GM12873 (cell line): ENCODE results near the gene VRTN.

ENCODE experiments used
- CTCF ChIP-seq: IDR thresholded peaks from 2 replicates; pipeline ENCODE4 v1.5.1; 2012; ENCODE audit warnings: low read depth, mild to moderate bottlenecking, moderate library complexity, low read length, control low read depth; ENCODE audit not compliant: insufficient read depth; ENCODE audit errors: missing control alignments

The VRTN gene

GRCh38 chr14:74348241-74348734 lies at the start of gene VRTN:
Gene VRTN, plus strand, starts transcription at chr14:74348471. Its CDS starts 8,313 bp downstream, at chr14:74356784.
- no peak for TF ChIP-seq CTCF

- TF ChIP-seq CTCF: no peak
Measured at GRCh38 chr14:74299061-74299545, 49.2 kb upstream of the VRTN start.

- TF ChIP-seq CTCF: no peak
Measured at GRCh38 chr14:74301594-74302151, 46.6 kb upstream of the VRTN start.

GRCh38 chr14:74302152-74302628 lies 46.1 kb upstream of the VRTN start:
- TF ChIP-seq CTCF: peak; percentile 62

- TF ChIP-seq CTCF: peak; percentile 47
Measured at GRCh38 chr14:74302634-74303569, 45.4 kb upstream of the VRTN start, which contains the start of gene ABCD4. Gene ABCD4, minus strand, starts transcription at chr14:74302934. Its CDS starts 22 bp downstream, at chr14:74302912.

- no peak for TF ChIP-seq CTCF
Measured at GRCh38 chr14:74308695-74309094, 39.6 kb upstream of the VRTN start.

- no peak for TF ChIP-seq CTCF
Measured at GRCh38 chr14:74309125-74310022, 38.9 kb upstream of the VRTN start.
